Measurements from ENCODE around the gene AGRN.
"Not testable (repeated sequence)": the region's sequence is repeated elsewhere in the genome, so short reads cannot be mapped to it uniquely, and the experiment has no call there.

AGRN gene

DNA sequence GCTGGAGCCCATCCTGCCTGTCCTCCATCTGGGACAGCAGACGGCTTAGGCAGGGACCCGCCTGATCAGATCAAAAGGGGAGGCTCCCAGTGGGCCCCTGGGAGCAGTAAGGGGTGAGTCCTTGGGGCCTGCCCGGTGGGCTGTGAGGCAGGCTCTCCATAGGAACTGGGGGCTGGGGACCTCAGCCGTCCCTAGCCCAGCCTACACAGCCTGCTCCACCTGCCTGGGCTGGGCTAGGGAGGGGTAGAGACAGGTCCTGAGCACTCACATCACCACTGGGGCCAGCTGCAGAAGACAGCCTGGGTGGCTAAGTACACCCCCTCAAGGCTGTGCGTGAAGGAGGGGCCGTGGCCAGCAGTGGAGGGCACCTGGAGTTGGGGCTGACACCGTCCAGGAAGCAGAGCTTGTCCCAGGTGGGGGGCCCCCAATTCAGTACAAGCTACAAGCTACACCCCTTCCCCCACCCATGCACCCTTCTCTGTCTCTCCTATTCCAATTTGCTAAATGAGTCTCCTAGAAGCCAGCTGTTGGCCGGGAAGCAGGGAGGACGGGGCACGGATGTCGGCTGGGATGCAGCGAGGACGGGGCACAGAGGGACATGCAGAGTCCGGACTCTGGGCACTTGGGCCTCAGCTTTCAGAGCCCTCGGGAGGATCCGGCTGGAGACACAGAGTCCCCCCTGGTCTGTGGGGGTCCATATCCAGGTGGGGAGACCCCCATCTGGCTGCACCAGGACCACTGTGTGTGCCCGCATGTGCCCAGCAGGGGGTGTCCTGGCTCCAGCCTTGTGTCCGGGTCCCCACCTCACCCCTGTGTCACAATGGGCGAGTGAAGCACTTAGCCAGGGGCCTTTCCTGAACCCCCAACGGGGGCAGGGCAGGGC is 4.9 kb upstream of the AGRN start:
- Histone ChIP-seq H3K36me3 (ENCODE audit: control insufficient read depth in 1 of 2, insufficient read depth in 2 of 2, low read depth in 1 of 2, low read length in 2 of 2) (peaks cover 0 to 5% of the 10 kb centered on the region in 2 experiments), H3K79me1 (replicated peaks; ENCODE audit: low read length, poor library complexity, severe bottlenecking) (peaks cover 17% of the 10 kb centered on the region), H3K4me3 (ENCODE audit: insufficient read depth in 1 of 2, low read depth in 1 of 2, low read length in 2 of 2) (peak overlapping the region in 1 of 2 experiments; percentile 98), H3K14ac (ENCODE audit: low read length in 2 of 2) (peak overlapping the region in 1 of 2 experiments; percentile 65), H3K23ac (ENCODE audit: low read length in 2 of 2) (peak overlapping the region in 1 of 2 experiments; percentile 89), H3K4me2 (ENCODE audit: low read length, poor library complexity, severe bottlenecking) (no peak overlapping the region), H3K4ac (ENCODE audit: low read depth in 1 of 2, low read length in 2 of 2) (no peak overlapping the region), H3K9me3 (ENCODE audit: control insufficient read depth, low read length) (no peaks in the 10 kb centered on the region), H3K9ac (ENCODE audit: low read length) (peak overlapping the region; percentile 95), H3K18ac (ENCODE audit: low read depth in 1 of 2, low read length in 2 of 2) (no peak overlapping the region), H2BK15ac (ENCODE audit: low read depth, poor library complexity, severe bottlenecking) (peak overlapping the region; percentile 23), H2BK5ac (ENCODE audit: low read depth, low read length, poor library complexity, severe bottlenecking) (no peak overlapping the region), H3K4me1 (ENCODE audit: control insufficient read depth, insufficient read depth, low read depth, low read length) (peaks cover 20% of the 10 kb centered on the region), H2BK120ac (ENCODE audit: low read depth, low read length) (no peak overlapping the region), H4K8ac (ENCODE audit: low read length) (peak overlapping the region; percentile 63), H2AFZ (ENCODE audit: low read depth, low read length) (no peak overlapping the region), H2BK12ac (ENCODE audit: low read length in 2 of 2) (peak overlapping the region in 1 of 2 experiments; percentile 25), H3K27me3 (ENCODE audit: control insufficient read depth in 1 of 2, insufficient read depth in 1 of 2, low read length in 2 of 2) (no peaks in the 10 kb centered on the region), H2AK5ac (ENCODE audit: low read length, severe bottlenecking) (peak overlapping the region; percentile 58), H3K27ac (ENCODE audit: low read length, poor library complexity, severe bottlenecking) (no peak overlapping the region), H4K91ac (ENCODE audit: low read length) (peak overlapping the region; percentile 67)
- WGBS: 87% methylated on average over 20 of the region's 20 CpGs
- DNase-seq: no peak

DNA sequence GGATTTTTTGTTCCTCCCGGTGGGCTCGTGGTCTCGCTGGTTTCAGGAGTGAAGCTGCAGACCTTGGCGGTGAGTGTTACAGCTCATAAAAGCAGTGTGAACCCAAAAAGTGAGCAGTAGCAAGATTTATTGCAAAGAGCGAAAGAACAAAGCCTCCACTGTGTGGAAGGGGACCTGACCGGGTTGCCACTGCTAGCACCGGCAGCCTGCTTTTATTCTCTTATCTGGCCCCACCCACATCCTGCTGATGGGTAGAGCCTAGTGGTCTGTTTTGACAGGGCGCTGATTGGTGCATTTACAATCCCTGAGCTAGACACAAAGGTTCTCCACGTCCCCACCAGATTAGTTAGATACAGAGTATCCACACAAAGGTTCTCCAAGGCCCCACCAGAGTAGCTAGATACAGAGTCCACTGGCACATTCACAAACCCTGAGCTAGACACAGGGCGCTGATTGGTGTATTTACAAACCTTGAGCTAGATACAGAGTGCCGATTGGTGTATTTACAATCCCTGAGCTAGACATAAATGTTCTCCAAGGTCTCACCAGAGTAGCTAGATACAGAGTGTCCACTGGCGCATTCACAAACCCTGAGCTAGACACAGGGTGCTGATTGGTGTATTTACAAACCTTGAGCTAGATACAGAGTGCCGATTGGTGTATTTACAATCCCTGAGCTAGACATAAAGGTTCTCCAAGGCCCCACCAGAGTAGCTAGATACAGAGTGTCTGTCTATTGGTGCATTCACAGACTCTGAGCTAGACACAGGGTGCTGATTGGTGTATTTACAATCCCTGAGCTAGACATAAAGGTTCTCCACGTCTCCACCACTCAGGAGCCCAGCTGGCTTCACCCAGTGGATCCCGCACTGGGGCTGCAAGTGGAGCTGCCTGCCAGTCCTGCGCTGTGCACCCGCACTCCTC is 2.3 kb upstream of the AGRN start:
- H2AK5ac ChIP-seq (ENCODE audit: low read length, severe bottlenecking); H3K14ac ChIP-seq (ENCODE audit: low read length in 2 of 2); H3K9ac ChIP-seq (ENCODE audit: low read length); H3K18ac ChIP-seq (ENCODE audit: low read depth in 1 of 2, low read length in 2 of 2); H2BK12ac ChIP-seq (ENCODE audit: low read length in 2 of 2); H2BK15ac ChIP-seq (ENCODE audit: low read depth, poor library complexity, severe bottlenecking); H3K23ac ChIP-seq (ENCODE audit: low read length in 2 of 2); H3K27me3 ChIP-seq (ENCODE audit: control insufficient read depth in 1 of 2, insufficient read depth in 1 of 2, low read length in 2 of 2); H2BK5ac ChIP-seq (ENCODE audit: low read depth, low read length, poor library complexity, severe bottlenecking); H3K9me3 ChIP-seq (ENCODE audit: control insufficient read depth, low read length); DNase-seq; H3K4ac ChIP-seq (ENCODE audit: low read depth in 1 of 2, low read length in 2 of 2); H3K4me2 ChIP-seq (ENCODE audit: low read length, poor library complexity, severe bottlenecking); H4K91ac ChIP-seq (ENCODE audit: low read length); H2AFZ ChIP-seq (ENCODE audit: low read depth, low read length); H3K27ac ChIP-seq (ENCODE audit: low read length, poor library complexity, severe bottlenecking); H4K8ac ChIP-seq (ENCODE audit: low read length); H3K4me3 ChIP-seq (ENCODE audit: insufficient read depth in 1 of 2, low read depth in 1 of 2, low read length in 2 of 2); H2BK120ac ChIP-seq (ENCODE audit: low read depth, low read length): not testable (repeated sequence)
- WGBS: 95% methylated on average over 11 of the region's 17 CpGs
- H3K36me3 ChIP-seq (ENCODE audit: control insufficient read depth in 1 of 2, insufficient read depth in 2 of 2, low read depth in 1 of 2, low read length in 2 of 2): peaks cover 0 to 16% of the 10 kb centered on the region in 2 experiments
- H3K4me1 ChIP-seq (ENCODE audit: control insufficient read depth, insufficient read depth, low read depth, low read length): peaks cover 36% of the 10 kb centered on the region
- peaks cover 18% of the 10 kb centered on the region for H3K79me1 ChIP-seq (replicated peaks; ENCODE audit: low read length, poor library complexity, severe bottlenecking)

DNA sequence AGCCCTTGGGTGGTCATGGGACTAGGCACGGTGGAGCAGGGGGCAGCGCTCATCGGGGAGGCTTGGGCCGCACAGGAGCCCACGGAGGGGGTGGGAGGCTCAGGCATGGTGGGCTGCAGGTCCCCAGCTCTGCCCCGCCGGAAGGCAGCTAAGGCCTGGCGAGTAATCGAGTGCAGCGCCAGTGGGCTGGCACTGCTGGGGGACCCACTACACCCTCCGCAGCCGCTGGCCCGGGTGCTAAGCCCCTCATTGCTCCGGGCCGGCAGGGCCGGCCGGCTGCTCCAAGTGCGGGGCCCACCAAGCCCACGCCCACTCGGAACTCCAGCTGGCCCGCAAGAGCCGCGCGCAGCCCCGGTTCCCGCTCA is 1.6 kb upstream of the AGRN start:
- peaks cover 18% of the 10 kb centered on the region for H3K79me1 ChIP-seq (replicated peaks; ENCODE audit: low read length, poor library complexity, severe bottlenecking)
- H3K4me3 ChIP-seq (ENCODE audit: insufficient read depth in 1 of 2, low read depth in 1 of 2, low read length in 2 of 2); H3K9me3 ChIP-seq (ENCODE audit: control insufficient read depth, low read length); H3K27ac ChIP-seq (ENCODE audit: low read length, poor library complexity, severe bottlenecking); H3K9ac ChIP-seq (ENCODE audit: low read length); H3K18ac ChIP-seq (ENCODE audit: low read depth in 1 of 2, low read length in 2 of 2); H3K23ac ChIP-seq (ENCODE audit: low read length in 2 of 2); H2BK15ac ChIP-seq (ENCODE audit: low read depth, poor library complexity, severe bottlenecking); H3K27me3 ChIP-seq (ENCODE audit: control insufficient read depth in 1 of 2, insufficient read depth in 1 of 2, low read length in 2 of 2); H2BK5ac ChIP-seq (ENCODE audit: low read depth, low read length, poor library complexity, severe bottlenecking); DNase-seq; H3K4ac ChIP-seq (ENCODE audit: low read depth in 1 of 2, low read length in 2 of 2); H2BK12ac ChIP-seq (ENCODE audit: low read length in 2 of 2); H2AFZ ChIP-seq (ENCODE audit: low read depth, low read length); H4K8ac ChIP-seq (ENCODE audit: low read length); H2AK5ac ChIP-seq (ENCODE audit: low read length, severe bottlenecking); H2BK120ac ChIP-seq (ENCODE audit: low read depth, low read length); H3K14ac ChIP-seq (ENCODE audit: low read length in 2 of 2); H3K4me2 ChIP-seq (ENCODE audit: low read length, poor library complexity, severe bottlenecking): not testable (repeated sequence)
- H3K4me1 ChIP-seq (ENCODE audit: control insufficient read depth, insufficient read depth, low read depth, low read length): peaks cover 42% of the 10 kb centered on the region
- 97% methylated on average over 16 of the region's 26 CpGs for WGBS
- peaks cover 0 to 23% of the 10 kb centered on the region in 2 experiments for H3K36me3 ChIP-seq (ENCODE audit: control insufficient read depth in 1 of 2, insufficient read depth in 2 of 2, low read depth in 1 of 2, low read length in 2 of 2)
- peak overlapping the region; percentile 7 for H4K91ac ChIP-seq (ENCODE audit: low read length)
